Sigmoid colon (tissue), 3 donors: ENCODE results near the gene NPC1.

Experiments used
- CTCF ChIP-seq, 4 experiments: fragments of 450-650 bp in 3 of 4; fragments of 200-600 bp in 1 of 4; IDR thresholded peaks; one replicate each; pipeline ENCODE4 v1.5.1; 2016 to 2019; ENCODE audit warnings: antibody characterized with exemption in 4 of 4, mild to moderate bottlenecking in 3 of 4, moderate library complexity in 2 of 4
- POLR2A ChIP-seq, 2 donors: fragments of 450-650 bp; IDR thresholded peaks; one replicate each; pipeline ENCODE4 v1.6.1; 2016; ENCODE audit warnings: antibody characterized with exemption in 2 of 2, mild to moderate bottlenecking in 2 of 2, moderate library complexity in 2 of 2

- TF ChIP-seq POLR2A (IDR thresholded peaks at IDR 0.05) (no peak), CTCF (IDR thresholded peaks at IDR 0.05) (no peak)
Observed at GRCh38 chr18:23599809-23600208, 13.5 kb upstream of the NPC1 start.
